Pancreas (tissue), 10 donors: Measurements from ENCODE around the gene RITA1. TPM values are rescaled to one million over a fixed set of nuclear protein-coding genes. Genes with fewer than 3 reads are reported as not detected.

Source experiments
- ATAC-seq, 4 donors: fragments of 200-7000 bp; cut with Tn5 transposase; one replicate each; pipeline versions ENCODE4 v1.8.0 to v1.9.1; 2020; ENCODE audit warnings: mild to moderate bottlenecking in 4 of 4, moderate library complexity in 4 of 4
- DNase-seq, 6 donors: peaks; one replicate each; pipeline ENCODE4 v3.0.0-alpha.2; 2020
- FAIRE-seq: peaks from 2 replicates; lab custom pipeline; 2012; peaks lifted over from hg19 to GRCh38; lab: Jason Lieb, UNC
- H3K27ac ChIP-seq, 4 donors: fragments of 200-600 bp; sonication (generic); 1 replicate in 3 of 4; 2 replicates in 1 of 4; pipeline versions ENCODE4 v1.5.0 to v1.8.0; 2020
- H3K27me3 ChIP-seq, 4 donors: fragments of 200-600 bp; one replicate each; pipeline ENCODE4 v1.8.0; 2021
- H3K36me3 ChIP-seq, 3 donors: fragments of 200-600 bp; sonication (generic) in 1 of 3; one replicate each; pipeline versions ENCODE4 v1.5.0 to v1.8.0; 2020 to 2021
- H3K4me1 ChIP-seq, 3 donors: fragments of 200-600 bp; one replicate each; pipeline ENCODE4 v1.8.0; 2021
- H3K4me3 ChIP-seq, 4 donors: fragments of 200-600 bp; sonication (generic) in 2 of 4; one replicate each; pipeline versions ENCODE4 v1.5.0 to v1.8.0; 2020 to 2021
- H3K9me3 ChIP-seq, 4 donors: fragments of 200-600 bp; one replicate each; pipeline ENCODE4 v1.8.0; 2021
- CTCF ChIP-seq, 4 donors: fragments of 200-600 bp; sonication (generic) in 3 of 4; IDR thresholded peaks; one replicate each; pipeline versions ENCODE4 v1.5.0 to v1.8.0; 2021; ENCODE audit warnings: antibody characterized with exemption in 4 of 4
- WGBS, 2 donors: extraction: QIAGEN DNeasy Blood & Tissue Kit; methylation state at CpG; one replicate each; pipeline ENCODE4 v1.1.7; 2013; 5-methylcytosine and 5-hydroxymethylcytosine counted together
- intact Hi-C, 3 donors: fragments of 100-400 bp; cut with DNase I; formaldehyde crosslinking; loops; one replicate each; pipeline versions ENCODE4 v1.11.1 to v1.14.2; 2022
- polyA plus RNA-seq, 2 donors: library from polyadenylated mRNA; stranded (reverse); fragments of 200-250 nt; gene quantifications; one replicate each; pipeline ENCODE4 v1.2.3, GENCODE V29; 2013
- total RNA-seq, 6 donors: library from RNA; stranded (reverse); fragmentation: NEBNext Ultra II Directional in 4 of 6; extraction: Animal tissue kit (Norgen Biotek cat#: 25700) in 4 of 6; gene quantifications; one replicate each; pipeline versions ENCODE4 v1.2.1 to v1.2.4, GENCODE V29; 2021 to 2023
- donor health status: healthy with polysubstance abuse.
- donor health status: DM: no; HTN: no; CAD: no; lungs with moderate emphysema.
- donor health status: DM: no; HTN: no; CAD: no.
- donor health status: control.
- donor health status: control.
- donor health status: Bipolar disorder and iron deficiency.
- donor health status: DM: yes; HTN: yes; CAD: no.
- donor health status: DM: no; HTN: no; CAD: no.
- donor health status: DM: no; HTN: no; CAD: no.
- donor health status: DM: yes; HTN: yes; CAD: no.

RITA1 gene
- total and polyA plus RNA-seq, 8 donors, result 4.8 to 8.9 (median 5.4) TPM

- Histone ChIP-seq H3K27me3 (no peaks in the 10 kb centered on the region), H3K4me1 (peaks cover 0 to 4% (median 0%) of the 10 kb centered on the region in 3 donors), H3K27ac (peak within 1 kb of the TSS; percentile 28 to 44 (median 40)), H3K36me3 (no peaks in the 10 kb centered on the region), H3K9me3 (no peaks in the 10 kb centered on the region), H3K4me3 (no peak within 1 kb of the TSS)
- no peak for TF ChIP-seq CTCF (IDR thresholded peaks at IDR 0.05)
- FAIRE-seq (no peak), ATAC-seq (peak; percentile 66 to 78 (median 68)), DNase-seq (peak in 5 of 6 donors; percentile 64 to 85 (median 68))
- intact Hi-C loops, result loop anchor here in 1 of 3 donors (10.0 kb wide), 1 partner anchor 95 kb away; the partner anchor contains the start of gene DTX1
- WGBS, 2 donors, result 29 to 35% methylated on average over 22 of the region's 22 CpGs
Measured at GRCh38 chr12:113149361-113150150, 36.0 kb upstream of the RITA1 start, which contains the start of gene CFAP73. CFAP73 (plus strand) TSS chr12:113149724; CDS start chr12:113149858, 134 bp downstream.

DNA sequence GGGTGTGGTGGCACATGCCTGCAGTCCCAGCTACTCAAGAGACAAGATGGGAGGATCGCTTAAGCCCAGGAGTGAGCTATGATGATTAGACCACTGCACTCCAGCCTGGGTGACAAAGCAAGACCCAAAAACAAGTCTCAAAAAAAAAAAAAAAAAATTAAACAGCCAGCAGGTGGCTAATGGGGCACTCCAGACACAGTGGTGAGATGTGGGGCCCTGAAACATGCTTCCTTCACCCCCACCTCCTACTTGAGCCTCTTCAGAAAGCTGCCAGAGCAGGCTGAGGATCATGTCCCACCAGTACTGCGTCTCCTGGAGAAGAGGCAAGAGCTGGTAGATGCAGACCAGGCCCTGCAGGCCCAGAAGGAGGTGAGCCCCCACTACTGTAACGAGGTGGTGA is 33.9 kb upstream of the RITA1 start:
- FAIRE-seq (no peak), DNase-seq (no peak), ATAC-seq (no peak)
- H3K27ac ChIP-seq, result no peak overlapping the region
- no peak for TF ChIP-seq CTCF (IDR thresholded peaks at IDR 0.05)
- H3K4me1 ChIP-seq, result peaks cover 0 to 6% (median 0%) of the 10 kb centered on the region in 3 donors
- no peaks in the 10 kb centered on the region for H3K36me3 ChIP-seq
- no peaks in the 10 kb centered on the region for H3K27me3 ChIP-seq
- no peak overlapping the region for H3K4me3 ChIP-seq
- no peaks in the 10 kb centered on the region for H3K9me3 ChIP-seq
- WGBS, 2 donors, result 87 to 100% methylated on average over 3 of the region's 3 CpGs
- intact Hi-C loops, result loop anchor here in 1 of 3 donors (10.0 kb wide), 1 partner anchor 97 kb away; the partner anchor contains the start of gene DTX1

DNA sequence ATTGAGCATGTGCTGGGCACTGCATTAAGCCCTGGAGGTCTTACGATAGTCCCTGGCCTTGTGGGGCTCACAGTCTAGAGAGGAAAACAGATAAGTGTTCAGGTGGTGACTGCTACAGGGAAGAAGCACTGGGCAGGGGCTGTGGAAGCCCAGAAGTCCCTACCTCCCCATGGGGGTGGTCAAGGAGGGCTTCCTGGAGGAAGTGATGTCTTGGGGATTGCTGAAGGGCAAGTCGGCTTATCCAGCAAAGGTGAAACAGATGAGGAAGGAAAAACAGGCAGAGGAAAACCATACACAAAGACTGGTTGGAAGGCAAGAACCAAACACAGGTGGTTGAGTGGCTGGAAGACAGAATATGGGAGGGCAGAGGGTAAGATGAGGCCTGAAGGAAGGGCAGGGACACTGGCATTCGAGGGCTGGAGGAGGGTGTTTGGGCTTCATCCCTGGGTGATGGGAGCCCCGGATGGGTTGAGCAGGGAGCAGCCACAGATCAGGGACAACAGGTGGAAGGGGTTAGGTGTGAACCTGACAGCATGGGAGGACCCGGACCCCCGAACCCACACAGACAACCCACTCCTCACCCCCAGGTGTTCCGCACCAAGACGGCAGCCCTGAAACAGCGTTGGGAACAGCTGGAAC is 33.2 kb upstream of the RITA1 start:
- H3K27me3 ChIP-seq, result no peaks in the 10 kb centered on the region
- peak overlapping the region in 1 of 4 donors; percentile 48 for H3K4me3 ChIP-seq
- WGBS, 2 donors, result 24 to 39% methylated on average over 9 of the region's 9 CpGs
- no peak for FAIRE-seq
- TF ChIP-seq CTCF (IDR thresholded peaks at IDR 0.05), result no peak
- H3K27ac ChIP-seq, result no peak overlapping the region
- DNase-seq, result no peak
- H3K4me1 ChIP-seq, result peaks cover 0 to 6% (median 0%) of the 10 kb centered on the region in 3 donors
- intact Hi-C loops, result loop anchor here in 1 of 3 donors (10.0 kb wide), 1 partner anchor 98 kb away; the partner anchor contains the start of gene DTX1
- no peaks in the 10 kb centered on the region for H3K36me3 ChIP-seq
- ATAC-seq, result no peak
- H3K9me3 ChIP-seq, result no peaks in the 10 kb centered on the region

DNA sequence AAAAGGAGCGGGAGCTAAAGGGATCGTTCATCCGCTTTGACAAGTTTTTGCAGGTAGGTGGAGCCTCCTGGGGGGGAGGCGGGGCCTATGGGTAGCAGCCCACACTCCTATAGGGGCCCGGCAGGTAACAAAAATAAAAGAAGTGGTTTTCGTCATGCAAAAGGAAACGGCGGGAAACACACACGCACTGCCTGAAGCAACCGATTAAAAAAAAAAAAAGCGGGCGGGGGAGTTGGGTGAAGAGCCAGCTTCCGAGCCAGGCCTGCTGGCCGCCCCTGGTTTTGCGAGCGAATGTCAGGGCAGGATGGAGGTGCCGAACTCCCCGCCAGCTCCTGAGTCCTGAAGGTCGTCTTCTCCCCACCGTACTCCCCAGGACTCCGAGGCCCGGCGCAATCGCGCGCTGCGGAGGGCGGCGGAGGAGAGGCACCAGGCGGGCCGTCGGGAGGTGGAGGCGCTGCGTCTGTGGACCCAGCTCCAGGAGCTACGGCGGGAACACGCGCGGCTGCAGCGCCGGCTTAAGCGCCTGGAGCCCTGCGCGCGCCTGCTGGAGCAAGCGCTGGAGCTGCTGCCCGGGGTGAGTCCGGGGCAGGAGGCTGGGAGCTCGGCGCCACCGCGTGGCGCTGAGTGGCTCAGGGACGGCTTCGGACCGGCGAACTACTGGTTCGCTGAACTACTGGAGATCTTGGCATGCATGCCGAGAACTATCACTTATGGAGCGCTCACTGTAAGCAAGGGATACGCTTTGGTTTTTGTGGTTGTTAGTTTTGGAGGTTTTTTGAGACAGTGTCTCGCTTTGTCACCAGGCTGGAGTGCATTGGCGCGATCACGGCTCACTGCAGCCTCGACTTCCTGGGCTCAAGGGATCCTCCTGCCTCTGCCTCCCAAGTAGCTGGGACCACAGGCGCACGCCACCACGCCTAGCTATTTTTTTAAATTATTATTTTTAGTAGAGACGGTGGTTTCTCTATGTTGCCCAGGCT is 32.4 kb upstream of the RITA1 start:
- TF ChIP-seq CTCF (IDR thresholded peaks at IDR 0.05), result peak in 3 of 4 donors; percentile 25 to 39 (median 29)
- no peaks in the 10 kb centered on the region for H3K27me3 ChIP-seq
- H3K27ac ChIP-seq, result no peak overlapping the region
- intact Hi-C loops, result loop anchor here in 1 of 3 donors (10.0 kb wide), 1 partner anchor 98 kb away; the partner anchor contains the start of gene DTX1
- no peaks in the 10 kb centered on the region for H3K9me3 ChIP-seq
- H3K4me1 ChIP-seq, result peaks cover 0 to 6% (median 0%) of the 10 kb centered on the region in 3 donors
- 8 to 9% methylated on average over 63 to 70 of the region's 70 CpGs for WGBS, 2 donors
- peak; percentile 51 to 88 (median 68) for DNase-seq
- ATAC-seq, result peak; percentile 78 to 93 (median 90)
- peaks cover 0 to under 1% (median 0%) of the 10 kb centered on the region in 3 donors for H3K36me3 ChIP-seq
- FAIRE-seq, result no peak
- peak overlapping the region in 2 of 4 donors; percentile 31 to 48 for H3K4me3 ChIP-seq
